ENCODE results near the gene CERK. TPM values are rescaled to one million over a fixed set of nuclear protein-coding genes. Genes with fewer than 3 reads are reported as not detected.

Gene CERK
- polyA plus RNA-seq, 1 donor from 2014 or later, result 57.4 TPM

DNA sequence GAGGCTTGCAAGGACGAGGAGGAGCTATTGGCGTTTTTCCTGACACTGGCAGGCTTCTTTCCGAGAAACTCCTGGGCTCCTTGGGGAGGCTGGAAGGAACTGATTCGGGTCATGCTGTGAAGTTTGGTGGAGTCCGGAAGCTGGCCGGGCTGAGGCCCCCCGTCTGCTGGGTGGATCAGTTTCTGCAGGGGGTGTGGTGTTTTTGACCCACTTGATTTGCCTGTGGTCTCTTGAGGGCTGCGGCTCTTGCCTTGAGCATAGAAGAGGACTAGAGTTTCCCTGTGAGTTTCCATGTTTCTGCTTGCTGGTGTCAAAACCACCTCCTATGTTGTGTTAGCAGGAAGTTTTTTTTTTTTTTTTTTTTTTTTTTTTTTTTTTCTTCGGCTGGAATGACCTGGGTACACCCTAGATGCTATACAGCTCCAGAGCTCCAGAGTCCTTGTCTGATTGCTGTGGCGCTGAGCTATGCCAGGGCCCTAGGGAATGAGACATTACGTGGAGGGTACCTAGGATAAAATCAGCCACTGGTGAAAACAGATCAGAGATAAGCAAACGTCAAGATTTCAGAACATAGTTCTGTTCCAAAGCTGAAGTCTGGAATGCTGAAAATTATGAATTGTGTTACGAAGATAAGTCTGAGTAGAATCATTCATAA lies 25.1 kb upstream of the CERK start:
- H3K9ac ChIP-seq (ENCODE audit: low read length), result peak overlapping the region; percentile 92
- H4K20me1 ChIP-seq (ENCODE audit: insufficient read depth), result no peaks in the 10 kb centered on the region
- peak overlapping the region; percentile 92 for H3K27ac ChIP-seq (ENCODE audit: low read length)

More for the DNA sequence above, 25.1 kb upstream of the CERK start:
- Histone ChIP-seq H3K36me3 (ENCODE audit: insufficient read depth, low read length) (no peaks in the 10 kb centered on the region), H3K9me2 (ENCODE audit: insufficient read depth, low read length) (no peaks in the 10 kb centered on the region), H2AFZ (ENCODE audit: low read depth, low read length) (peak overlapping the region; percentile 57), H3K4me2 (ENCODE audit: low read length) (peak overlapping the region; percentile 64), H3K4me3 (ENCODE audit: low read length) (peak overlapping the region; percentile 81), H3K27me3 (ENCODE audit: insufficient read depth, low read depth, low read length) (no peaks in the 10 kb centered on the region), H3K9me3 (ENCODE audit: low read length) (no peaks in the 10 kb centered on the region), H3K79me2 (replicated peaks; ENCODE audit: insufficient read depth, low read length) (peaks cover 40% of the 10 kb centered on the region), H3F3A (ENCODE audit: insufficient read depth, low read length, poor library complexity, severe bottlenecking) (no peaks in the 10 kb centered on the region)
- TF ChIP-seq EZH2 (IDR thresholded peaks at IDR 0.05; ENCODE audit: borderline replicate concordance, insufficient read depth, low read length, poor library complexity, severe bottlenecking) (no peak), REST (IDR thresholded peaks at IDR 0.05; ENCODE audit: borderline replicate concordance) (no peak), SMC3 (conservative IDR thresholded peaks at IDR 0.05; ENCODE audit: poor library complexity) (no peak), POLR2AphosphoS5 (IDR thresholded peaks at IDR 0.05) (no peak), RAD21 (conservative IDR thresholded peaks at IDR 0.05) (no peak), CTCF (IDR thresholded peaks at IDR 0.05; ENCODE audit: poor library complexity, severe bottlenecking) (no peak), EP300 (conservative IDR thresholded peaks at IDR 0.05; ENCODE audit: poor library complexity, severe bottlenecking) (no peak), MXI1 (conservative IDR thresholded peaks at IDR 0.05; ENCODE audit: poor library complexity, severe bottlenecking) (no peak), TAF1 (IDR thresholded peaks at IDR 0.05; ENCODE audit: low read depth) (no peak)
